ENCODE results near the gene GRIN1.

GRCh38 chr9:137172901-137173795 lies 34.2 kb downstream of the GRIN1 start:
- TF ChIP-seq ZNF384 (IDR thresholded peaks at IDR 0.05) = no peak
- TF ChIP-seq BHLHE40 (IDR thresholded peaks at IDR 0.05; ENCODE audit: borderline replicate concordance) = no peak
- no peak for TF ChIP-seq ARNT (IDR thresholded peaks at IDR 0.05)
- no peak for TF ChIP-seq L3MBTL2 (conservative IDR thresholded peaks at IDR 0.05)
